MCF 10A (cell line): ENCODE measurements around the gene BCAR3. TPM values are rescaled to one million over a fixed set of nuclear protein-coding genes. Genes with fewer than 3 reads are reported as not detected.
"Not testable (repeated sequence)": the region's sequence is repeated elsewhere in the genome, so short reads cannot be mapped to it uniquely, and the experiment has no call there.

Experiments
- BruUV-seq: library from RNA; stranded (reverse); fragments of 400-500 nt; replicated peaks from 2 replicates; lab custom pipeline; 2021; lab: Mats Ljungman, UMichigan
- CTCF ChIA-PET: fragments of 300-600 bp; sonication (Branson Sonifier 250); formaldehyde crosslinking; extraction: SDS; loops from one replicate; lab custom pipeline; 2021; ENCODE audit warnings: antibody characterized with exemption, inconsistent platforms; lab: Yijun Ruan, JAX
- POLR2A ChIA-PET: fragments of 300-600, 350-650 bp; sonication (Branson Sonifier 250); formaldehyde crosslinking; extraction: SDS; loops from one replicate; lab custom pipeline; 2020; ENCODE audit warnings: antibody characterized with exemption, inconsistent platforms; lab: Yijun Ruan, JAX
- DNase-seq: peaks from one replicate; pipeline ENCODE4 v3.0.0-alpha.2; 2018; ENCODE audit not compliant: unreplicated experiment
- H3K27ac Mint-ChIP-seq: one replicate; pipeline ENCODE4 v1.8.0; 2022; ENCODE audit warnings: mild to moderate bottlenecking, low read depth, mixed read lengths; ENCODE audit not compliant: unreplicated experiment
- H3K27me3 Mint-ChIP-seq: one replicate; pipeline ENCODE4 v1.8.0; 2022; ENCODE audit warnings: mixed read lengths; ENCODE audit not compliant: insufficient read depth, unreplicated experiment
- H3K36me3 Mint-ChIP-seq: one replicate; pipeline ENCODE4 v1.8.0; 2022; ENCODE audit warnings: mild to moderate bottlenecking, moderate library complexity, mixed read lengths; ENCODE audit not compliant: insufficient read depth, unreplicated experiment
- H3K4me1 Mint-ChIP-seq: one replicate; pipeline ENCODE4 v1.8.0; 2022; ENCODE audit warnings: mixed read lengths; ENCODE audit not compliant: insufficient read depth, unreplicated experiment
- H3K4me3 Mint-ChIP-seq: one replicate; pipeline ENCODE4 v1.8.0; 2022; ENCODE audit warnings: mild to moderate bottlenecking, moderate library complexity, mixed read lengths; ENCODE audit not compliant: unreplicated experiment
- H3K9me3 Mint-ChIP-seq: one replicate; pipeline ENCODE4 v1.8.0; 2022; ENCODE audit warnings: mixed read lengths; ENCODE audit not compliant: unreplicated experiment
- CTCF ChIP-seq: fragments of 200-600 bp; IDR thresholded peaks from one replicate; pipeline ENCODE4 v1.8.0; 2022; ENCODE audit warnings: antibody characterized with exemption, mild to moderate bottlenecking; ENCODE audit not compliant: unreplicated experiment
- intact Hi-C: fragments of 100-400 bp; cut with micrococcal nuclease; formaldehyde crosslinking; loops from 2 replicates; pipeline ENCODE4 v1.14.1; 2022
- total RNA-seq: library from RNA; stranded (reverse); gene quantifications from 2 replicates; pipeline ENCODE4 v1.2.3, GENCODE V29; 2022

Gene BCAR3
- total RNA-seq, 1 experiment from 2014 or later, result 130 TPM

- Mint-ChIP-seq H3K4me1 (peaks cover 74% of the 10 kb centered on the region), H3K27ac (peak overlapping the region; percentile 44), H3K9me3 (no peaks in the 10 kb centered on the region), H3K27me3 (no peaks in the 10 kb centered on the region), H3K4me3 (peak overlapping the region; percentile 25), H3K36me3 (peaks cover 50% of the 10 kb centered on the region)
- DNase-seq, result no peak
- TF ChIP-seq CTCF, result no peak
- ChIA-PET POLR2A (interaction anchor here (0.9 to 3.8 kb wide), 4 partner anchors 13 to 139 kb away, joined by 3 to 15 read pairs (median 4); no protein-coding TSS in a partner anchor), CTCF (interaction anchor here (0.5 to 6.8 kb wide), 5 partner anchors 44 to 138 kb away, joined by 3 to 57 read pairs (median 3); no protein-coding TSS in a partner anchor)
- intact Hi-C loops, result no loop called here
- BruUV-seq, result no TSS peak
Measured at GRCh38 chr1:93675271-93675670, 6.4 kb downstream of the BCAR3 start.

GRCh38 chr1:93674071-93674470, 7.6 kb downstream of the BCAR3 start:
- Mint-ChIP-seq H3K27ac (peak overlapping the region; percentile 49), H3K4me1 (peaks cover 78% of the 10 kb centered on the region), H3K36me3 (peaks cover 62% of the 10 kb centered on the region)
- POLR2A ChIA-PET, result interaction anchor here (0.9 to 10.9 kb wide), 15 partner anchors 7 to 173 kb away, joined by 3 to 116 read pairs (median 5); partner anchors contain the start of gene BCAR3
- CTCF ChIA-PET, result interaction anchor here (0.9 to 6.8 kb wide), 3 partner anchors 28 to 139 kb away, joined by 3 to 57 read pairs (median 15); no protein-coding TSS in a partner anchor
- intact Hi-C loops, DNase-seq, H3K27me3 Mint-ChIP-seq, H3K4me3 Mint-ChIP-seq, H3K9me3 Mint-ChIP-seq, BruUV-seq: not testable (repeated sequence)

- peak; percentile 73 for DNase-seq
- H3K36me3 Mint-ChIP-seq, result peaks cover 70% of the 10 kb centered on the region
- ChIA-PET POLR2A (interaction anchor here (0.7 to 10.9 kb wide), 20 partner anchors 7 to 348 kb away, joined by 3 to 116 read pairs (median 5); partner anchors contain the start of gene BCAR3), CTCF (interaction anchor here (0.7 to 6.8 kb wide), 7 partner anchors 10 to 145 kb away, joined by 3 to 57 read pairs (median 4); no protein-coding TSS in a partner anchor)
- TF ChIP-seq CTCF, result no peak
- no TSS peak for BruUV-seq
- H3K27ac Mint-ChIP-seq, result peak overlapping the region; percentile 49
- no peaks in the 10 kb centered on the region for H3K27me3 Mint-ChIP-seq
- intact Hi-C loops, result no loop called here
- H3K9me3 Mint-ChIP-seq, result no peaks in the 10 kb centered on the region
- H3K4me3 Mint-ChIP-seq, result peak overlapping the region; percentile 42
- H3K4me1 Mint-ChIP-seq, result peaks cover 70% of the 10 kb centered on the region
Measured at GRCh38 chr1:93673163-93673829, 8.3 kb downstream of the BCAR3 start.

GRCh38 chr1:93672477-93673162, 9.0 kb downstream of the BCAR3 start:
- POLR2A ChIA-PET, result interaction anchor here (0.6 to 10.9 kb wide), 24 partner anchors 8 to 744 kb away, joined by 3 to 116 read pairs (median 5); partner anchors contain the start of gene BCAR3
- peak overlapping the region; percentile 42 for H3K4me3 Mint-ChIP-seq
- intact Hi-C loops, result no loop called here
- no peaks in the 10 kb centered on the region for H3K27me3 Mint-ChIP-seq
- DNase-seq, result no peak
- BruUV-seq, result no TSS peak
- H3K4me1 Mint-ChIP-seq, result peaks cover 69% of the 10 kb centered on the region
- H3K27ac Mint-ChIP-seq, result peak overlapping the region; percentile 42
- no peaks in the 10 kb centered on the region for H3K9me3 Mint-ChIP-seq
- no peak for TF ChIP-seq CTCF
- CTCF ChIA-PET, result interaction anchor here (0.7 to 6.8 kb wide), 9 partner anchors 10 to 145 kb away, joined by 3 to 57 read pairs (median 5); no protein-coding TSS in a partner anchor
- peaks cover 75% of the 10 kb centered on the region for H3K36me3 Mint-ChIP-seq
